GM12878 (cell line): Measurements from ENCODE around the gene PRDX1.

Experiments used
- BACH1 ChIP-seq: fragments of 450-650 bp; IDR thresholded peaks from 2 replicates; pipeline ENCODE4 v1.6.1; 2017; ENCODE audit warnings: mild to moderate bottlenecking, borderline replicate concordance
- CHD2 ChIP-seq: IDR thresholded peaks from 2 replicates; pipeline ENCODE4 v1.6.1; 2011; ENCODE audit warnings: low read depth, low read length, improper control_type of control experiment, borderline replicate concordance
- JUND ChIP-seq: IDR thresholded peaks from 2 replicates; pipeline ENCODE4 v1.6.1; 2012; ENCODE audit warnings: low read depth, mild to moderate bottlenecking, low read length, improper control_type of control experiment, moderate library complexity
- NFYA ChIP-seq: IDR thresholded peaks from 2 replicates; pipeline ENCODE4 v1.6.1; 2011; ENCODE audit warnings: low read depth, mild to moderate bottlenecking, low read length, improper control_type of control experiment, borderline replicate concordance
- NRF1 ChIP-seq: conservative IDR thresholded peaks from 2 replicates; pipeline ENCODE4 v1.6.1; 2011; ENCODE audit warnings: mild to moderate bottlenecking, low read depth, low read length, improper control_type of control experiment
- POLR2A ChIP-seq: IDR thresholded peaks from 2 replicates; pipeline ENCODE4 v1.6.1; 2011; ENCODE audit warnings: low read depth, mild to moderate bottlenecking, low read length
- SP1 ChIP-seq: IDR thresholded peaks from one replicate; pipeline ENCODE4 v1.6.1; 2011; ENCODE audit warnings: low read depth, low read length
- TAF1 ChIP-seq: IDR thresholded peaks from 2 replicates; pipeline ENCODE4 v1.6.1; 2011; ENCODE audit warnings: mild to moderate bottlenecking, low read depth, low read length, borderline replicate concordance
- ZNF384 ChIP-seq: IDR thresholded peaks from 2 replicates; pipeline ENCODE4 v1.6.1; 2012; ENCODE audit warnings: low read depth, mild to moderate bottlenecking, low read length, improper control_type of control experiment, borderline replicate concordance
- TF ChIP-seq, protein P1 (sequence below), 3 experiments: IDR thresholded peaks in 2 of 3; conservative IDR thresholded peaks in 1 of 3; 2 replicates each; pipeline ENCODE4 v1.5.1; 2011; ENCODE audit warnings: low read depth in 3 of 3, low read length in 3 of 3, mild to moderate bottlenecking in 3 of 3, control low read depth in 2 of 3, moderate library complexity in 2 of 3, inconsistent platforms in 1 of 3, mixed read lengths in 1 of 3; ENCODE audit not compliant: control insufficient read depth in 2 of 3, insufficient read depth in 1 of 3; ENCODE audit errors: extremely low read depth in 1 of 3

DNA sequence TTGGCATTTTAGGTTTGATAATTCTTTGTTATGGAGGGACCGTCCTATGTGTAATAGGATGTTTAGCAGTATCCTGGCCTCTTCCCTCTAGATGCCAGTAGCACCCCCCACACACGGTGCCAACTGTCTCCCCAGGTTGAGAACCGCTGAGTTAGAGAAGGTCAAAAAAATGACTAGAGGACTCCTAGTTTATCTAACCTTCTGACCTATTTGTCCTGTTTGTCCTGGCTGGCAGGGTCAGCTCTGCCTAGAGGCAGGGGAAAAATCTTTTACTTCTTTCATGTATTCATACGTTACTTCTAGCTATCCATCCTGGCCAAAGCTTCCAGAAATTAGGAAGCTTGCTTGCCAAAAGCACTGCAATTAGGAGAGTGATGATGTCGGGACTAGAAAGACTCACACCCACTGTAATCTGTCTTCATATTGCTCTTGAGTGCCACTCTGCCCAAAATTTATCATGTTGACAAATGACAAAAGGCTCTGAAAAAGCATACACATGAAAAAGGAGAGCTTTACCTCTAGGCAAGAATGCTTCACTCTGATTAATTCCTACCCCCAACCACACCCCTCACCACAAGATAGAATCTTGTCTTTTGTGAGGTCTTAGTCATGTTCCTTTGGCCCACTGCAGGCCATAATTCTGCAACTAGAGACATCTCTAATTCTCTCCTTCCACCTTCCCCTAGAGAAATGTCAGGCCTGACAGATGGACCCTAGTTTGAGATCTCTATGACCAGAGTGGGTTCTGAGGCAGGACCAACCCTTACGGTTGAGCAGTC lies 14.5 kb upstream of the PRDX1 start:
- TF ChIP-seq, protein P1, sequence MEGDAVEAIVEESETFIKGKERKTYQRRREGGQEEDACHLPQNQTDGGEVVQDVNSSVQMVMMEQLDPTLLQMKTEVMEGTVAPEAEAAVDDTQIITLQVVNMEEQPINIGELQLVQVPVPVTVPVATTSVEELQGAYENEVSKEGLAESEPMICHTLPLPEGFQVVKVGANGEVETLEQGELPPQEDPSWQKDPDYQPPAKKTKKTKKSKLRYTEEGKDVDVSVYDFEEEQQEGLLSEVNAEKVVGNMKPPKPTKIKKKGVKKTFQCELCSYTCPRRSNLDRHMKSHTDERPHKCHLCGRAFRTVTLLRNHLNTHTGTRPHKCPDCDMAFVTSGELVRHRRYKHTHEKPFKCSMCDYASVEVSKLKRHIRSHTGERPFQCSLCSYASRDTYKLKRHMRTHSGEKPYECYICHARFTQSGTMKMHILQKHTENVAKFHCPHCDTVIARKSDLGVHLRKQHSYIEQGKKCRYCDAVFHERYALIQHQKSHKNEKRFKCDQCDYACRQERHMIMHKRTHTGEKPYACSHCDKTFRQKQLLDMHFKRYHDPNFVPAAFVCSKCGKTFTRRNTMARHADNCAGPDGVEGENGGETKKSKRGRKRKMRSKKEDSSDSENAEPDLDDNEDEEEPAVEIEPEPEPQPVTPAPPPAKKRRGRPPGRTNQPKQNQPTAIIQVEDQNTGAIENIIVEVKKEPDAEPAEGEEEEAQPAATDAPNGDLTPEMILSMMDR (IDR thresholded peaks at IDR 0.05 in 2 of 3, conservative IDR thresholded peaks at IDR 0.05 in 1 of 3; ENCODE audit: control insufficient read depth in 2 of 3, extremely low read depth in 1 of 3, insufficient read depth in 1 of 3, low read depth in 3 of 3, low read length in 3 of 3), result no peak
- TF ChIP-seq ZNF384 (no peak), POLR2A (no peak), BACH1 (no peak), JUND (no peak), CHD2 (no peak), NRF1 (no peak), TAF1 (no peak), NFYA (no peak), SP1 (no peak)
